Measurements from ENCODE around the gene CDK10. TPM values are rescaled to one million over a fixed set of nuclear protein-coding genes. Genes with fewer than 3 reads are reported as not detected.
"Not testable (repeated sequence)": the region's sequence is repeated elsewhere in the genome, so short reads cannot be mapped to it uniquely, and the experiment has no call there.

The CDK10 gene
- total and polyA plus RNA-seq, 10 of the 15 experiments (the other 5 are each of a cell fraction or from before 2014, with no cell fraction given), result 1.5 to 58.7 (median 36.0) TPM

DNA sequence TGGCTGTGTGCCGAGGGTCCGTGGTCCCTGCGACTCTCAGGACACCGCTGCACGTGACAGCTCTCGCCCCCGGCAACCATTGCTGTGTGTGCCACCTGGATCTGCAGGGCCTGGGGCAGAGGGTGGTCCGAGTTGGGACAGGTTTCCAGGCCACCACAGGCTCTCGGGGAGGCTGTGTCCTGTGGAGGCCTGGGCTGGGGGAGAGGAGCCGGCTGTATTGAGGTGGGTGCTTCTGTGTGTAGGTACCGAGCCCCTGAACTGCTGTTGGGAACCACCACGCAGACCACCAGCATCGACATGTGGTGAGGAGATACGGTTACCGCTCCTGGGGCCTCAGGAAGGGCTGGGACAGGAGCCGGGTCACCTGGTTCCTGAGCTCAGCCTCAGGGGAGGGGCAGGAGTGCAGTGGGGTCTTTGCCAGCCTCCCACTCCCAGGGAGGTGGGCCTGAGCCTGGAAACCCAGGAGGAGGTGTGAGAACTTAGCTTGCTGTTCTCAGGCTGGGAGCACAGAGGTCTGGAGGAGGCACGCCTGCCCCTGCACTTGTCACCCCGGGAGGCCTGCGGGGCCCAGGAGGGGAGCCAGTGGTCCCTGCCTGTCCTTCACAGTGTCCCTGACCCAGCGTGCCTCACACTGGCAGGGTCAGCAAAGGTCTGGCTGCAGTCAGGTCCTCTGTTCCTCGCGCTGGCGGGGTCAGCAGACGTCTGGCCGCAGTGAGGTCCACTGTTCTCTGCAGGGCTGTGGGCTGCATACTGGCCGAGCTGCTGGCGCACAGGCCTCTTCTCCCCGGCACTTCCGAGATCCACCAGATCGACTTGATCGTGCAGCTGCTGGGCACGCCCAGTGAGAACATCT is 7.7 kb downstream of the CDK10 start:
- FAIRE-seq (no peak), DNase-seq (ENCODE audit: low read depth, low spot score) (no peak), ATAC-seq (no peak)
- H3K79me2 ChIP-seq (ENCODE audit: control insufficient read depth, insufficient read depth, low read length), result no peaks in the 10 kb centered on the region
- H3K4me2 ChIP-seq (ENCODE audit: control insufficient read depth, insufficient read depth), result no peak overlapping the region
- intact Hi-C loops (cut with micrococcal nuclease; ENCODE audit: unreplicated experiment) (no loop called here), in situ Hi-C loops (cut with MboI) (no loop called here)
- H3K36me3 ChIP-seq (ENCODE audit: control insufficient read depth in 2 of 2, insufficient read depth in 2 of 2, low read length in 1 of 2), result peaks cover 0 to 14% of the 10 kb centered on the region in 2 experiments; a peak in 3 of 4 replicates
- H3K9ac ChIP-seq (ENCODE audit: control insufficient read depth, insufficient read depth, low read length), result no peak overlapping the region
- H3K27ac ChIP-seq (ENCODE audit: control insufficient read depth, insufficient read depth), result no peak overlapping the region
- H3K4me3 ChIP-seq, result no peak overlapping the region
- no peak for TF ChIP-seq IRF4 (IDR thresholded peaks at IDR 0.05; ENCODE audit: low read depth, low read length)
- no peak for TF ChIP-seq SIX5 (IDR thresholded peaks at IDR 0.05; ENCODE audit: low read depth, low read length, severe bottlenecking)
- TF ChIP-seq HDGF (IDR thresholded peaks at IDR 0.05), result no peak
- TF ChIP-seq, protein P1, sequence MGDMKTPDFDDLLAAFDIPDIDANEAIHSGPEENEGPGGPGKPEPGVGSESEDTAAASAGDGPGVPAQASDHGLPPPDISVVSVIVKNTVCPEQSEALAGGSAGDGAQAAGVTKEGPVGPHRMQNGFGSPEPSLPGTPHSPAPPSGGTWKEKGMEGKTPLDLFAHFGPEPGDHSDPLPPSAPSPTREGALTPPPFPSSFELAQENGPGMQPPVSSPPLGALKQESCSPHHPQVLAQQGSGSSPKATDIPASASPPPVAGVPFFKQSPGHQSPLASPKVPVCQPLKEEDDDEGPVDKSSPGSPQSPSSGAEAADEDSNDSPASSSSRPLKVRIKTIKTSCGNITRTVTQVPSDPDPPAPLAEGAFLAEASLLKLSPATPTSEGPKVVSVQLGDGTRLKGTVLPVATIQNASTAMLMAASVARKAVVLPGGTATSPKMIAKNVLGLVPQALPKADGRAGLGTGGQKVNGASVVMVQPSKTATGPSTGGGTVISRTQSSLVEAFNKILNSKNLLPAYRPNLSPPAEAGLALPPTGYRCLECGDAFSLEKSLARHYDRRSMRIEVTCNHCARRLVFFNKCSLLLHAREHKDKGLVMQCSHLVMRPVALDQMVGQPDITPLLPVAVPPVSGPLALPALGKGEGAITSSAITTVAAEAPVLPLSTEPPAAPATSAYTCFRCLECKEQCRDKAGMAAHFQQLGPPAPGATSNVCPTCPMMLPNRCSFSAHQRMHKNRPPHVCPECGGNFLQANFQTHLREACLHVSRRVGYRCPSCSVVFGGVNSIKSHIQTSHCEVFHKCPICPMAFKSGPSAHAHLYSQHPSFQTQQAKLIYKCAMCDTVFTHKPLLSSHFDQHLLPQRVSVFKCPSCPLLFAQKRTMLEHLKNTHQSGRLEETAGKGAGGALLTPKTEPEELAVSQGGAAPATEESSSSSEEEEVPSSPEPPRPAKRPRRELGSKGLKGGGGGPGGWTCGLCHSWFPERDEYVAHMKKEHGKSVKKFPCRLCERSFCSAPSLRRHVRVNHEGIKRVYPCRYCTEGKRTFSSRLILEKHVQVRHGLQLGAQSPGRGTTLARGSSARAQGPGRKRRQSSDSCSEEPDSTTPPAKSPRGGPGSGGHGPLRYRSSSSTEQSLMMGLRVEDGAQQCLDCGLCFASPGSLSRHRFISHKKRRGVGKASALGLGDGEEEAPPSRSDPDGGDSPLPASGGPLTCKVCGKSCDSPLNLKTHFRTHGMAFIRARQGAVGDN (IDR thresholded peaks at IDR 0.05), result no peak
- CTCF ChIA-PET, result no interaction called here
- RAD21 ChIA-PET (ENCODE audit: unreplicated experiment), result no interaction called here
- POLR2A ChIA-PET, result no interaction called here
- SMC1A ChIA-PET (ENCODE audit: uncharacterized antibody, unreplicated experiment), result no interaction called here
- H4K20me1 ChIP-seq (ENCODE audit: control insufficient read depth, insufficient read depth), result no peaks in the 10 kb centered on the region; the same call in 1 of the 2 replicates
- BruUV-seq (replicated peaks), result no TSS peak
- no peaks in the 10 kb centered on the region for H3K27me3 ChIP-seq (replicated peaks in 1 of 2; ENCODE audit: control insufficient read depth in 2 of 2, insufficient read depth in 2 of 2, low read length in 1 of 2)
- 79% methylated on average over 32 of the region's 32 CpGs for WGBS (ENCODE audit: insufficient coverage, insufficient replicate concordance, low lambda C conversion rate, missing lambda C conversion rate)
- H2AFZ ChIP-seq (ENCODE audit: control insufficient read depth, low read depth, low read length), result no peak overlapping the region
- H3K9me3 ChIP-seq (replicated peaks; ENCODE audit: control insufficient read depth, insufficient read depth, low read length), result no peaks in the 10 kb centered on the region
- H3K4me1 ChIP-seq (ENCODE audit: control insufficient read depth, insufficient read depth, low read length), result peaks cover 8% of the 10 kb centered on the region

DNA sequence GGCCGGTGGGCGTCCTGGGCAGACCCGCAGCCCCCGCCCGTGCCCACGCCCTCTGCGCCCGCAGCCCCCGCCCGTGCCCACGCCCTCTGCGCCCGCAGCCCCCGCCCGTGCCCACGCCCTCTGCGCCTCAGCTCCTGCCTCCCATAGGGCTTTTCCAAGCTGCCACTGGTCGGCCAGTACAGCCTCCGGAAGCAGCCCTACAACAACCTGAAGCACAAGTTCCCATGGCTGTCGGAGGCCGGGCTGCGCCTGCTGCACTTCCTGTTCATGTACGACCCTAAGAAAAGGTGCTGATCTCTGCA is 8.2 kb downstream of the CDK10 start:
- H2AFZ ChIP-seq (ENCODE audit: control insufficient read depth, low read depth, low read length); intact Hi-C loops (cut with micrococcal nuclease; ENCODE audit: unreplicated experiment); in situ Hi-C loops (cut with MboI); BruUV-seq (replicated peaks); H3K27me3 ChIP-seq (replicated peaks in 1 of 2; ENCODE audit: control insufficient read depth in 2 of 2, insufficient read depth in 2 of 2, low read length in 1 of 2); H3K4me1 ChIP-seq (ENCODE audit: control insufficient read depth, insufficient read depth, low read length); SMC1A ChIA-PET (ENCODE audit: uncharacterized antibody, unreplicated experiment); H3K79me2 ChIP-seq (ENCODE audit: control insufficient read depth, insufficient read depth, low read length); CTCF ChIA-PET; H3K4me3 ChIP-seq; H3K4me2 ChIP-seq (ENCODE audit: control insufficient read depth, insufficient read depth); H4K20me1 ChIP-seq (ENCODE audit: control insufficient read depth, insufficient read depth); FAIRE-seq; POLR2A ChIA-PET; DNase-seq (ENCODE audit: low read depth, low spot score); RAD21 ChIA-PET (ENCODE audit: unreplicated experiment); H3K27ac ChIP-seq (ENCODE audit: control insufficient read depth, insufficient read depth); ATAC-seq; H3K9ac ChIP-seq (ENCODE audit: control insufficient read depth, insufficient read depth, low read length); H3K9me3 ChIP-seq (replicated peaks; ENCODE audit: control insufficient read depth, insufficient read depth, low read length): not testable (repeated sequence)
- H3K36me3 ChIP-seq (ENCODE audit: control insufficient read depth in 2 of 2, insufficient read depth in 2 of 2, low read length in 1 of 2), result peaks cover 0 to 14% of the 10 kb centered on the region in 2 experiments; a peak in 3 of 4 replicates
- 94% methylated on average over 8 of the region's 23 CpGs for WGBS (ENCODE audit: insufficient coverage, insufficient replicate concordance, low lambda C conversion rate, missing lambda C conversion rate)
